ENCODE measurements around the gene CNNM2. TPM values are rescaled to one million over a fixed set of nuclear protein-coding genes. Genes with fewer than 3 reads are reported as not detected.

The CNNM2 gene
- total RNA-seq, 3 donors from 2014 or later, result 22.6 to 53.2 (median 27.3) TPM

DNA sequence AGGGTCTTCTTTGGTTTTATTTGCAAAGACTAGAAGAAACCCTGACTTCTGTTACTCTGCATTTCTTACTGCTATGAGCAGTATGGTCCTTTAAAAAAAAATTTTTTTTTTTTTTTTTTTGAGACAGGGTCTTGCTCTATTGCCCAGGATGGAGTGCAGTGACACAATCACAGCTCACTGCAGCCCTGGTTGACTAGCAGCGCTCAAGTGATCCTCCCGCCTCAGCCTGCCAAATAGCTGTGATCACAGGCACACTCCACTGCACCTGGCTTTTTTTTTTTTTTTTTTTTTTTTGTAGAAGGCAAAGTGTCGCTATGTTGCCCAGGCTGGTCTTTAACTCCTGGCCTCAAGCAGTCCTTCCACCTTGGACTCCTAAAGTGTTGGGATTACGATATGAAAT, 17.4 kb downstream of the CNNM2 start:
- no peaks in the 10 kb centered on the region for H3K4me1 ChIP-seq (ENCODE audit: low read depth)
- H3K4me3 ChIP-seq, result no peak overlapping the region
- DNase-seq (no peak), ATAC-seq (no peak)
- no peaks in the 10 kb centered on the region for H3K9me3 ChIP-seq
- intact Hi-C loops (cut with DNase I, micrococcal nuclease), result no loop called here
- TF ChIP-seq CTCF (IDR thresholded peaks at IDR 0.05), result no peak
- H3K36me3 ChIP-seq (ENCODE audit: low read depth), result no peaks in the 10 kb centered on the region

- Histone ChIP-seq H3K9me3 (no peaks in the 10 kb centered on the region), H3K36me3 (ENCODE audit: low read depth) (no peaks in the 10 kb centered on the region), H3K4me3 (no peak overlapping the region), H3K4me1 (ENCODE audit: low read depth) (no peaks in the 10 kb centered on the region)
- intact Hi-C loops (cut with DNase I, micrococcal nuclease), result no loop called here
- ATAC-seq (no peak), DNase-seq (no peak)
- no peak for TF ChIP-seq CTCF (IDR thresholded peaks at IDR 0.05)
Measured at GRCh38 chr10:102935939-102936605, 18.0 kb downstream of the CNNM2 start.

GRCh38 chr10:102941401-102941800, 23.3 kb downstream of the CNNM2 start:
- H3K36me3 ChIP-seq (ENCODE audit: low read depth), result no peaks in the 10 kb centered on the region
- H3K4me1 ChIP-seq (ENCODE audit: low read depth), result no peaks in the 10 kb centered on the region
- no peak for TF ChIP-seq CTCF (IDR thresholded peaks at IDR 0.05)
- no peak overlapping the region for H3K4me3 ChIP-seq
- intact Hi-C loops (cut with DNase I, micrococcal nuclease), result no loop called here
- no peaks in the 10 kb centered on the region for H3K9me3 ChIP-seq
- ATAC-seq (no peak), DNase-seq (no peak)

DNA sequence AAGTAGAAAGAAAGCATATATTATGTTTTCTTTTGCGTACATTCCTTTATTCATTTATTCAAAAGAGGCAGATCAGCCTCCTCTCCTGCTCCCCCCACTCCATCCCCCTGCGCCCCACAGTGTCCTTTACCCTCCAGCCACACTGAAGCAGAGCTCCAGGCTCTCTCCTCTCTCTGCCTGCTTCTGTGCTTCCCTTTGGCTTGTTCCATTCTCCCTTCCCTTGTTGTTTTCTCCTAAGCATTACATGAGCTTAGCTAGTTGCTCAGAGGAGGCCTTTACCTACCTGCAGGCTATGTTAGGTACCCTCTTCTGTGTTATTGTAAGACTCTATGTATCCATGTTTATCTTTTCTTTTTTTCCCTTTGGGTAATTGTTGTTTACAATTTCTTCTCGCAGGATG, 27.4 kb downstream of the CNNM2 start:
- intact Hi-C loops (cut with DNase I, micrococcal nuclease), result no loop called here
- H3K4me3 ChIP-seq, result no peak overlapping the region

GRCh38 chr10:102945962-102946361, 27.9 kb downstream of the CNNM2 start:
- intact Hi-C loops (cut with DNase I, micrococcal nuclease), result no loop called here

More for the DNA sequence above, 27.4 kb downstream of the CNNM2 start:
- no peak for TF ChIP-seq CTCF (IDR thresholded peaks at IDR 0.05)
- Histone ChIP-seq H3K36me3 (ENCODE audit: low read depth) (no peaks in the 10 kb centered on the region), H3K9me3 (no peaks in the 10 kb centered on the region), H3K4me1 (ENCODE audit: low read depth) (no peaks in the 10 kb centered on the region)
- no peak for DNase-seq
- no peak for ATAC-seq

More at GRCh38 chr10:102945962-102946361, 27.9 kb downstream of the CNNM2 start:
- no peak for TF ChIP-seq CTCF (IDR thresholded peaks at IDR 0.05)
- Histone ChIP-seq H3K9me3 (no peaks in the 10 kb centered on the region), H3K4me3 (no peak overlapping the region), H3K4me1 (ENCODE audit: low read depth) (no peaks in the 10 kb centered on the region), H3K36me3 (ENCODE audit: low read depth) (no peaks in the 10 kb centered on the region)
- ATAC-seq (peak; percentile 25), DNase-seq (no peak)

Measured in mucosa of descending colon (tissue), 3 donors.